BE2C (cell line): ENCODE results near the gene F5.

Experiments used
- DNase-seq: peaks from one replicate; pipeline ENCODE4 v3.0.0-alpha.2; 2020
- H3K27me3 ChIP-seq: fragments of 250-450 bp; sonication (Bioruptor Pico); 2 replicates; pipeline ENCODE4 v1.5.1; 2020; ENCODE audit warnings: mild to moderate bottlenecking
- H3K36me3 ChIP-seq: fragments of 250-450 bp; sonication (Bioruptor Pico); 2 replicates; pipeline ENCODE4 v1.5.1; 2020; ENCODE audit warnings: mild to moderate bottlenecking
- H3K4me1 ChIP-seq: fragments of 250-450 bp; sonication (Bioruptor Pico); 2 replicates; pipeline ENCODE4 v1.5.1; 2020
- H3K4me3 ChIP-seq: 2 replicates; pipeline ENCODE4 v1.5.1; 2011; ENCODE audit warnings: low read depth, low read length
- H3K9me3 ChIP-seq: fragments of 250-450 bp; sonication (Bioruptor Pico); 2 replicates; pipeline ENCODE4 v1.5.1; 2020
- CTCF ChIP-seq: IDR thresholded peaks from 2 replicates; pipeline ENCODE4 v1.5.1; 2012; ENCODE audit warnings: mild to moderate bottlenecking, low read depth, low read length

Gene F5

GRCh38 chr1:169475806-169476387, 110.4 kb downstream of the F5 start:
- Histone ChIP-seq H3K4me3 (no peak overlapping the region), H3K27me3 (no peaks in the 10 kb centered on the region), H3K4me1 (no peaks in the 10 kb centered on the region; the same call in 1 of the 2 replicates), H3K9me3 (no peaks in the 10 kb centered on the region), H3K36me3 (peaks cover 10% of the 10 kb centered on the region)
- DNase-seq, result no peak
- TF ChIP-seq CTCF, result no peak

GRCh38 chr1:169474302-169474995, 111.8 kb downstream of the F5 start:
- DNase-seq, result no peak
- H3K27me3 ChIP-seq, result no peaks in the 10 kb centered on the region
- H3K9me3 ChIP-seq, result no peaks in the 10 kb centered on the region
- peaks cover 10% of the 10 kb centered on the region for H3K36me3 ChIP-seq
- no peak for TF ChIP-seq CTCF
- H3K4me3 ChIP-seq, result no peak overlapping the region
- no peaks in the 10 kb centered on the region; the same call in 1 of the 2 replicates for H3K4me1 ChIP-seq

- no peak for TF ChIP-seq CTCF
- no peak for DNase-seq
- H3K9me3 ChIP-seq, result no peaks in the 10 kb centered on the region
- H3K4me3 ChIP-seq, result no peak overlapping the region
- H3K36me3 ChIP-seq, result peaks cover 10% of the 10 kb centered on the region
- no peaks in the 10 kb centered on the region for H3K27me3 ChIP-seq
- H3K4me1 ChIP-seq, result no peaks in the 10 kb centered on the region; the same call in 1 of the 2 replicates
Measured at GRCh38 chr1:169473347-169473746, 112.9 kb downstream of the F5 start.

- Histone ChIP-seq H3K4me3 (no peak overlapping the region), H3K27me3 (no peaks in the 10 kb centered on the region), H3K4me1 (no peaks in the 10 kb centered on the region; the same call in 1 of the 2 replicates), H3K9me3 (no peaks in the 10 kb centered on the region), H3K36me3 (peaks cover 10% of the 10 kb centered on the region)
- no peak for TF ChIP-seq CTCF
- DNase-seq, result no peak
Measured at GRCh38 chr1:169472738-169473137, 113.5 kb downstream of the F5 start.

- DNase-seq, result no peak
- H3K4me1 ChIP-seq, result no peaks in the 10 kb centered on the region
- H3K27me3 ChIP-seq, result no peaks in the 10 kb centered on the region
- H3K9me3 ChIP-seq, result no peaks in the 10 kb centered on the region
- H3K36me3 ChIP-seq, result peaks cover 6% of the 10 kb centered on the region; the same call in 1 of the 2 replicates
- no peak for TF ChIP-seq CTCF
- H3K4me3 ChIP-seq, result no peak overlapping the region
Measured at GRCh38 chr1:169468982-169469381, 117.3 kb downstream of the F5 start.
